H9 (cell line): ENCODE data around the gene DSCAM. TPM values are rescaled to one million over a fixed set of nuclear protein-coding genes. Genes with fewer than 3 reads are reported as not detected.

Source experiments
- DNase-seq: peaks from one replicate; pipeline ENCODE4 v3.0.0-alpha.2; 2017
- H2AFZ ChIP-seq: one replicate; pipeline ENCODE4 v1.6.1; 2013; ENCODE audit warnings: mild to moderate bottlenecking, low read length, control low read depth, moderate library complexity
- H2AK5ac ChIP-seq: 2 replicates; pipeline ENCODE4 v1.6.1; 2013; ENCODE audit warnings: low read length, control low read depth, mixed read lengths; ENCODE audit not compliant: insufficient read length
- H2BK120ac ChIP-seq: one replicate; pipeline ENCODE4 v1.6.1; 2013; ENCODE audit warnings: low read depth, mild to moderate bottlenecking, low read length, control low read depth, inconsistent platforms; ENCODE audit not compliant: poor library complexity, severe bottlenecking
- H2BK12ac ChIP-seq: 2 replicates; pipeline ENCODE4 v1.6.1; 2013; ENCODE audit warnings: low read length, control low read depth, mixed read lengths, low read depth; ENCODE audit not compliant: insufficient read length
- H2BK15ac ChIP-seq: 2 replicates; pipeline ENCODE4 v1.6.1; 2013; ENCODE audit warnings: low read depth, low read length, control low read depth
- H2BK20ac ChIP-seq: one replicate; pipeline ENCODE4 v1.6.1; 2013; ENCODE audit warnings: low read depth, mild to moderate bottlenecking, low read length, control low read depth, inconsistent platforms; ENCODE audit not compliant: poor library complexity, severe bottlenecking
- H2BK5ac ChIP-seq: 2 replicates; pipeline ENCODE4 v1.6.1; 2013; ENCODE audit warnings: low read length, control low read depth, mixed read lengths; ENCODE audit not compliant: insufficient read length
- H3K14ac ChIP-seq: 2 replicates; pipeline ENCODE4 v1.6.1; 2013; ENCODE audit warnings: low read length, control low read depth; ENCODE audit not compliant: insufficient read depth
- H3K18ac ChIP-seq: 2 replicates; pipeline ENCODE4 v1.6.1; 2013; ENCODE audit warnings: low read depth, mild to moderate bottlenecking, mixed read lengths, low read length, control low read depth; ENCODE audit not compliant: insufficient read length
- H3K23ac ChIP-seq: 2 replicates; pipeline ENCODE4 v1.6.1; 2013; ENCODE audit warnings: low read length, control low read depth, mixed read lengths, low read depth; ENCODE audit not compliant: insufficient read length
- H3K23me2 ChIP-seq: 2 replicates; pipeline ENCODE4 v1.6.1; 2013; ENCODE audit warnings: low read depth, mild to moderate bottlenecking, mixed read lengths, low read length, control low read depth; ENCODE audit not compliant: insufficient read length, poor library complexity, severe bottlenecking
- H3K27ac ChIP-seq: 2 replicates; pipeline ENCODE4 v1.5.1; 2013; ENCODE audit warnings: low read length, control low read depth, mixed read lengths, low read depth; ENCODE audit not compliant: insufficient read length
- H3K27me3 ChIP-seq: 2 replicates; pipeline ENCODE4 v1.6.1; 2013; ENCODE audit warnings: low read length, control low read depth, inconsistent platforms; ENCODE audit not compliant: insufficient read depth
- H3K4ac ChIP-seq: 2 replicates; pipeline ENCODE4 v1.6.1; 2013; ENCODE audit warnings: low read depth, mild to moderate bottlenecking, control low read depth, inconsistent platforms, low read length, moderate library complexity
- H3K4me1 ChIP-seq: 2 replicates; pipeline ENCODE4 v1.6.1; 2013; ENCODE audit warnings: low read length, control low read depth, inconsistent platforms; ENCODE audit not compliant: insufficient read depth
- H3K4me2 ChIP-seq: 2 replicates; pipeline ENCODE4 v1.6.1; 2013; ENCODE audit warnings: low read length, control low read depth, mixed read lengths; ENCODE audit not compliant: insufficient read length, insufficient read depth
- H3K56ac ChIP-seq: 2 replicates; pipeline ENCODE4 v1.6.1; 2013; ENCODE audit warnings: low read depth, mild to moderate bottlenecking, mixed read lengths, low read length, control low read depth; ENCODE audit not compliant: insufficient read length
- H3K79me1 ChIP-seq: 2 replicates; pipeline ENCODE4 v1.6.1; 2013; ENCODE audit warnings: low read depth, mild to moderate bottlenecking, moderate library complexity, low read length, control low read depth, inconsistent platforms; ENCODE audit not compliant: insufficient read depth, poor library complexity, severe bottlenecking
- H3K79me2 ChIP-seq: 2 replicates; pipeline ENCODE4 v1.6.1; 2013; ENCODE audit warnings: low read length, control low read depth, inconsistent platforms; ENCODE audit not compliant: insufficient read depth
- H3K9ac ChIP-seq: 2 replicates; pipeline ENCODE4 v1.6.1; 2013; ENCODE audit warnings: low read length, control low read depth, mixed read lengths; ENCODE audit not compliant: insufficient read length; ENCODE audit errors: extremely low read depth
- H3K9me3 ChIP-seq: one replicate; pipeline ENCODE4 v1.6.1; 2013; ENCODE audit warnings: low read depth, low read length, inconsistent platforms; ENCODE audit not compliant: control insufficient read depth
- H3T11ph ChIP-seq: one replicate; pipeline ENCODE4 v1.6.1; 2013; ENCODE audit warnings: mild to moderate bottlenecking, low read length, control low read depth, inconsistent platforms
- H4K20me1 ChIP-seq: one replicate; pipeline ENCODE4 v1.6.1; 2013; ENCODE audit not compliant: control insufficient read depth, insufficient read length, insufficient read depth
- H4K5ac ChIP-seq: 2 replicates; pipeline ENCODE4 v1.6.1; 2013; ENCODE audit warnings: low read depth, mild to moderate bottlenecking, mixed read lengths, low read length, control low read depth; ENCODE audit not compliant: insufficient read length
- H4K8ac ChIP-seq: replicated peaks from 2 replicates; pipeline ENCODE4 v1.6.1; 2013; ENCODE audit warnings: low read length, control low read depth, mixed read lengths, low read depth; ENCODE audit not compliant: insufficient read length
- H4K91ac ChIP-seq: 2 replicates; pipeline ENCODE4 v1.6.1; 2013; ENCODE audit warnings: low read depth, mild to moderate bottlenecking, moderate library complexity, mixed read lengths, low read length, control low read depth; ENCODE audit not compliant: insufficient read length
- H3K27ac Mint-ChIP-seq, 3 experiments: 2 replicates in 2 of 3; 3 replicates in 1 of 3; pipeline ENCODE4 v1.8.0; 2020 to 2021; ENCODE audit warnings: mixed read lengths in 3 of 3, mild to moderate bottlenecking in 1 of 3, moderate library complexity in 1 of 3
- H3K27me3 Mint-ChIP-seq: 2 replicates; pipeline ENCODE4 v1.8.0; 2021; ENCODE audit warnings: low read depth, mild to moderate bottlenecking, moderate library complexity, mixed read lengths
- H3K36me3 Mint-ChIP-seq, 3 experiments: 2 replicates in 2 of 3; 3 replicates in 1 of 3; pipeline ENCODE4 v1.8.0; 2020 to 2021; ENCODE audit warnings: low read depth in 3 of 3, mixed read lengths in 3 of 3; ENCODE audit not compliant: insufficient read depth in 1 of 3
- H3K4me1 Mint-ChIP-seq, 2 experiments: 2 replicates each; pipeline ENCODE4 v1.8.0; 2020; ENCODE audit warnings: mixed read lengths in 2 of 2
- H3K4me3 Mint-ChIP-seq, 2 experiments: 2 replicates in 1 of 2; 3 replicates in 1 of 2; pipeline ENCODE4 v1.8.0; 2020 to 2021; ENCODE audit warnings: mild to moderate bottlenecking in 2 of 2, mixed read lengths in 2 of 2, moderate library complexity in 1 of 2
- H3K9me3 Mint-ChIP-seq, 2 experiments: 2 replicates in 1 of 2; 3 replicates in 1 of 2; pipeline ENCODE4 v1.8.0; 2020; ENCODE audit warnings: mild to moderate bottlenecking in 2 of 2, mixed read lengths in 2 of 2, moderate library complexity in 1 of 2
- CTCF ChIP-seq: fragments of 200-600 bp; sonication (generic); conservative IDR thresholded peaks from 3 replicates; pipeline ENCODE4 v1.8.0; 2021; ENCODE audit warnings: antibody characterized with exemption, mild to moderate bottlenecking
- WGBS: extraction: QIAGEN DNeasy Blood & Tissue Kit; methylation state at CpG from one replicate; pipeline ENCODE4 v1.1.7; 2013; ENCODE audit warnings: missing lambda C conversion rate, low lambda C conversion rate, mixed read lengths; ENCODE audit not compliant: insufficient read length; ENCODE audit errors: extremely low coverage; 5-methylcytosine and 5-hydroxymethylcytosine counted together
- total RNA-seq: library from RNA; stranded (reverse); gene quantifications from 2 replicates; pipeline ENCODE4 v1.2.1, GENCODE V29; 2021

DSCAM gene
- total RNA-seq, 1 experiment from 2014 or later, result 0.17 TPM

- no peaks in the 10 kb centered on the region for H3K79me1 ChIP-seq
- H2AK5ac ChIP-seq, result no peak overlapping the region
- no peak for DNase-seq
- no peak overlapping the region for H2BK120ac ChIP-seq
- no peak overlapping the region for H2BK20ac ChIP-seq
- no peaks in the 10 kb centered on the region for H3K79me2 ChIP-seq
- H3K4me2 ChIP-seq, result no peak overlapping the region
- Mint-ChIP-seq H3K27ac (no peak overlapping the region), H3K4me1 (peaks cover 4 to 5% of the 10 kb centered on the region in 2 experiments), H3K27me3 (no peaks in the 10 kb centered on the region), H3K36me3 (no peaks in the 10 kb centered on the region), H3K4me3 (no peak overlapping the region), H3K9me3 (no peaks in the 10 kb centered on the region)
- H2BK15ac ChIP-seq, result no peak overlapping the region
- H3K27me3 ChIP-seq, result no peaks in the 10 kb centered on the region
- no CpG with 5 or more reads among the region's 6 CpGs for WGBS
- no peak overlapping the region for H3K9ac ChIP-seq
- H3T11ph ChIP-seq, result no peak overlapping the region
- H3K4ac ChIP-seq, result no peak overlapping the region
- no peaks in the 10 kb centered on the region for H3K9me3 ChIP-seq
- no peak overlapping the region for H3K56ac ChIP-seq
- H4K20me1 ChIP-seq, result no peaks in the 10 kb centered on the region
- no peak overlapping the region for H4K91ac ChIP-seq
- H4K8ac ChIP-seq, result no peak overlapping the region
- H3K23ac ChIP-seq, result no peak overlapping the region
- H3K14ac ChIP-seq, result no peak overlapping the region
- TF ChIP-seq CTCF, result no peak
- no peak overlapping the region for H3K18ac ChIP-seq
- H4K5ac ChIP-seq, result no peak overlapping the region
- no peaks in the 10 kb centered on the region; the same call in 1 of the 2 replicates for H3K4me1 ChIP-seq
- H2BK5ac ChIP-seq, result no peak overlapping the region
- H3K27ac ChIP-seq, result no peak overlapping the region
- no peak overlapping the region for H2BK12ac ChIP-seq
- no peaks in the 10 kb centered on the region for H3K23me2 ChIP-seq
- H2AFZ ChIP-seq, result no peak overlapping the region
Observed at GRCh38 chr21:40385883-40386282, 461.1 kb downstream of the DSCAM start.
